ENCODE measurements around the gene GDF7.

The GDF7 gene

GRCh38 chr2:20666304-20667150 lies at the start of gene GDF7:
TSS of gene GDF7 (plus strand) at chr2:20667144. CDS start at chr2:20667240, 96 bp downstream.
- DNase-seq = peak; percentile 30 to 32

- DNase-seq = no peak
These were observed 49.0 kb upstream of the GDF7 start for GRCh38 chr2:20617892-20618467.

- DNase-seq = no peak
These were observed 48.5 kb upstream of the GDF7 start for GRCh38 chr2:20618468-20618885.

GRCh38 chr2:20618886-20619521 lies 47.9 kb upstream of the GDF7 start:
- DNase-seq = no peak

GRCh38 chr2:20619624-20620024 lies 47.3 kb upstream of the GDF7 start:
- no peak for DNase-seq

GRCh38 chr2:20620271-20620681 lies 46.7 kb upstream of the GDF7 start:
- DNase-seq = no peak

GRCh38 chr2:20620696-20621365 lies 46.1 kb upstream of the GDF7 start:
- DNase-seq = no peak

- no peak for DNase-seq
These were observed 45.3 kb upstream of the GDF7 start for GRCh38 chr2:20621366-20622295.

- no peak for DNase-seq
These were observed 44.7 kb upstream of the GDF7 start for GRCh38 chr2:20622296-20622686.

GRCh38 chr2:20622731-20623130 lies 44.2 kb upstream of the GDF7 start:
- no peak for DNase-seq

GRCh38 chr2:20623241-20623640 lies 43.7 kb upstream of the GDF7 start:
- no peak for DNase-seq

- no peak for DNase-seq
These were observed 43.2 kb upstream of the GDF7 start for GRCh38 chr2:20623741-20624155.

GRCh38 chr2:20624156-20624883 lies 42.6 kb upstream of the GDF7 start:
- no peak for DNase-seq

GRCh38 chr2:20624884-20625485 lies 42.0 kb upstream of the GDF7 start:
- DNase-seq = no peak

- DNase-seq = no peak
These were observed 41.2 kb upstream of the GDF7 start for GRCh38 chr2:20625491-20626391.

- DNase-seq = no peak
These were observed 40.6 kb upstream of the GDF7 start for GRCh38 chr2:20626392-20626697.

- no peak for DNase-seq
These were observed 40.0 kb upstream of the GDF7 start for GRCh38 chr2:20626698-20627513.

GRCh38 chr2:20627712-20628380 lies 39.1 kb upstream of the GDF7 start:
- no peak for DNase-seq

- no peak for DNase-seq
These were observed 37.8 kb upstream of the GDF7 start for GRCh38 chr2:20629181-20629580.
